GM12892 (cell line): ENCODE data around the gene NR2F6.

ENCODE experiments used
- POLR2A ChIP-seq: IDR thresholded peaks from 2 replicates; pipeline ENCODE4 v1.6.1; 2011; ENCODE audit warnings: low read depth, low read length, control low read depth
- POLR2AphosphoS5 ChIP-seq: IDR thresholded peaks from 2 replicates; pipeline ENCODE4 v1.6.1; 2011; ENCODE audit warnings: low read depth, low read length, control low read depth
- TAF1 ChIP-seq: IDR thresholded peaks from 2 replicates; pipeline ENCODE4 v1.6.1; 2011; ENCODE audit warnings: low read depth, mild to moderate bottlenecking, control low read depth, low read length, borderline replicate concordance

GRCh38 chr19:17210296-17210695 is 35.4 kb downstream of the NR2F6 start:
- TF ChIP-seq TAF1 (no peak), POLR2AphosphoS5 (no peak), POLR2A (no peak)
